NCI-H1694 (cell line): Measurements from ENCODE around the gene EWSR1.

Experiments
- DNase-seq: peaks from one replicate; lab custom pipeline; 2025; lab: John Stamatoyannopoulos, UW

Gene EWSR1

DNA sequence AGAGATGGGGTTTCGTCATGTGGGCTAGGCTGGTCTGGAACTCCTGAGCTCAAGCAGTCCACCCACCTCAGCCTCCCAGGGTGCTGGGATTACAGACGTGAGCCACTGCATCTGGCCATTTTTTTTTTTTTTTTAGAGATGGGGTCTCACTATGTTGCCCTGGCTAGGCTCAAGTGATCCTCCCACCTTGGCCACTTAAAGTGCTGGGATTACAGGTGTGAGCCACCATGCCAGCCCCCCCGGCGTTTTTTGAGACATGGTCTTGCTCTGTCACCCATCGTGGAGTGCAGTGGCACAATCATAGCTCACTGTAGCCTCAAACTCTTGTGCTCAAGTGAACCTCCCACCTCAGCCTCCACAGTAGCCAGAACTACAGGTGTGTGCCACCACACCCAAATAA is 16.8 kb upstream of the EWSR1 start:
- no peak for DNase-seq

DNA sequence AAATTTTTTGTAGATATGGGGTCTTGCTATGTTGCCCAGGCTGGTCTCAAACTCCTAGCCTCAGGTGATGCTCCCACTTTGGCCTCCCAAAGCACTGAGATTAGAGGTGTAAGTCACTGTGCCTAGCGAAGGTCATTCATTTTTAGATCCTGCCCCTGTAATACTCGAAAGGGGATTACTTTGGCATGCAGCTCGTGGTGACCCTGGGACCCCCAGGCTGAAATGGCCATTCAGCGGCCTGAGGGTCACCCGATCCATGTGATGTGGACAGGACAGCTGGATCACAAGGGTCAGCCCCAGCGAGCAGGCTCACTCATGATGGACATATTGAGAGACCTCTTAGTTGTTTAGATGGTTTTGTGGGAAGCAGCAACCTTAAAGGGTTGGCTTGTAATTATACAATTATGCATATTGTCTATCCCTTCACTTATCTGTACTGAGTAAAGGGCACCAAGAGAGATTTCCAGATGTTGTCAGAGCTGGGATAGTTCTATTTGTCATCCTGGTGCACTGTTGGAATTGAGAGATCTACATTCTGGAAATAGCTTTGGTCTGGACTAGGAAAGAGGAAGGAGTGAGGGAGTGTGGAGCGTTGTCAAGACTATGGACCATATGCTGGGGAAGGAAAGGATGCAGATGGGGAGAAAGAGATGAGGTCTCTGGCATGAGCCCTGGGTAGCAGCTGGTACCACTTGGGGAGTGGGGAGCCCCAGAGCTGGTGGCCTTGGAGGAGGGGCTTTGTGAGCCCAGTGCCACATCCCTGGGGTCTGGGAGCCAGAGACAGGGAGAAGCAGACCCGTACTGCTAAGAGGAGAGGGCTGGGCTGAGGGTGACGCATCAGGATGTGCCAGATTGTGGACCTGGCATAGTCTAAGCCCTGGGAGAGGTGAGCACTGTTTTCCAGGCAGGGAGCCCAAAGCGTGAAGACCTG is 15.8 kb upstream of the EWSR1 start:
- no peak for DNase-seq

GRCh38 chr22:29253561-29254285 is 14.3 kb upstream of the EWSR1 start:
- no peak for DNase-seq

DNA sequence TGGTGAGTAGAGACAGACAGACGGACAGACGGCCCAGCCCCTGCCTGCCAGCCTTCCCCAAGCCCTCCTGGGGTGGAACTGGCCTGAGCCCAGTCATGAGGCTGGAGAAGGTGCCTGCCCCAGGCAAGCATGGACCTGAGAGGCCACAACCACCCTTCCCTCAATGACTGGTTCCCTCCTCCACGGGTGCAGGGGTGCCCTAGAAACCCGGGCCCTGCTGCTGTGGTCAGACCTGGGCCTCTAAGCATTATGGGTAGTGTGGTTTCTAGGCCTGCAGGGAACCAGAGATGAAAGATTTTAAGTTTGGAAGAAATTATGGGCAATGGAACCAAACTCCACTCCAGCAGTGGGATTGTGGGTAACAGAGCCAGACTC is 13.8 kb upstream of the EWSR1 start:
- DNase-seq: no peak

- DNase-seq: no peak
Measured at GRCh38 chr22:29255064-29255621, 12.9 kb upstream of the EWSR1 start.

- no peak for DNase-seq
Measured at GRCh38 chr22:29256606-29257325, 11.3 kb upstream of the EWSR1 start.

DNA sequence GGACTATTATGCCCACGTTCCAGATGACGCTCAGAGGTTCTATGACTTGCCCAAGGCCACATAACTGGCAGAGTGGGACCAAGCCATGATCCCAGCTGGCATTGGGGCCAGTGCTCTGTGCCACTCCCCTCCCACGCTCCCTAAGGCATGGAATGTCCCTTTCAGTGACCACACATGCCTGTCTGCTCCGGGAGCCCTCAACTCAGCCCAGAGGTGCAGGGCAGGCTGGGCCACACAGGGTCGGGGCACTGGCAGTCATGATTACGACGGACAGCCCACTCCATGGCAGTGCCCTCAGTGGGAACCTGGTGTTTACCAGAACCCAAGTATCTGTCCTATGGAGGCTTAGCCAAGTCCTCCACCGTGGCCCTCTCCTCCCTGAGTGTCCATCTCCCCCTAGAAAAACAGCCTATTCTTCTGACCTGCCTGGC is 10.3 kb upstream of the EWSR1 start:
- DNase-seq: no peak

- DNase-seq: no peak
Measured at GRCh38 chr22:29258407-29259252, 9.4 kb upstream of the EWSR1 start.

- no peak for DNase-seq
Measured at GRCh38 chr22:29259253-29259899, 8.7 kb upstream of the EWSR1 start.

DNA sequence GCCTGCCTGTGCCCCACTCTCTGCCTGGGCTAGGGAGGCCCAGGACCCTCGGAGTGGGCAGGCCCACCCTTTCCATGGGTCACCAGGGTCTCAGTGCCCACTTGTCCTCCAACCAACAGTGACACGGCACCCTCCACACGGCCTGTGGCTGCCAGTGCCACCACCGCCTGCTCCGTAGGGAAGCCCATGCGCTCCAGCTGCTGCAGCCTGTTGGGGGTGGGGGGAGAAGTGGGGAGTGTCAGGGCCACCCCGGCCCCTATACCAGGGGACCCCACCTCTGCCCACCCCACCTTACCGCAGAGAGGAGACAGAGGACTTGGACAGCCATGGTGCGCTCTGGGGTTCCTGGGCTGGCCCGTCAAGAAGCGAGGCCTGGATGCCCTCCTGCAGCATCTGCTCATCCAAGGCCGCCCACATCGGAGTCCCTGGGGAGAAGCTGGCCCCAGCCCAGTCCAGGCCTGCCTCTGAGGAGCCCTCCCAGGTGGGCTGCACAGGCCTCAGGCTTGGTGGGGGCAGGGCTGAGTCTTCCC is 8.0 kb upstream of the EWSR1 start:
- no peak for DNase-seq

GRCh38 chr22:29260601-29261315 is 7.3 kb upstream of the EWSR1 start:
- no peak for DNase-seq

DNA sequence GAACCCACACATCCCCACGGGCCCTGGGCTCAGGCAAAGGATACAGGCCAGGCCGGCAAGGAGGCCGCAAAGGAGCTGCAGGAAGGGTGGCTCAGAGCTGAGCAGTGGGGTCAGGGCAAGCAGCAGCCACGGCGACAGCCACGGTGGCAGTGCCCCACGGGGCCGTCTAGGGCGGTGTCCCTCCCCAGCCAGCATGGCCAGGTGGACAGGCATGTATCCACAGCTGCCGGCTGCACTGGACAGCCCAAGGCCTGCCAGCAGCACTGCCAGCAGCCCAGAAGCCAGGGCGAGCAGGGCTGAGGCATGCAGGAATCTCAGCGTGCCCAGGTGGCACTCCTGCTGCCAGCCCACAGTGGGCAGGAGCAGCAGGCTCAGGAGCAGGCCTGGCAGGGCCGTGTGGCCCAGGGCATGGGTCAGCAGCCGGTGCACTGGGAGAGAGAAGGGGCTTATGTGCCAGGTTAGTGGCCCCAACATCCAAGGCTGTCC is 4.2 kb upstream of the EWSR1 start:
- no peak for DNase-seq

DNA sequence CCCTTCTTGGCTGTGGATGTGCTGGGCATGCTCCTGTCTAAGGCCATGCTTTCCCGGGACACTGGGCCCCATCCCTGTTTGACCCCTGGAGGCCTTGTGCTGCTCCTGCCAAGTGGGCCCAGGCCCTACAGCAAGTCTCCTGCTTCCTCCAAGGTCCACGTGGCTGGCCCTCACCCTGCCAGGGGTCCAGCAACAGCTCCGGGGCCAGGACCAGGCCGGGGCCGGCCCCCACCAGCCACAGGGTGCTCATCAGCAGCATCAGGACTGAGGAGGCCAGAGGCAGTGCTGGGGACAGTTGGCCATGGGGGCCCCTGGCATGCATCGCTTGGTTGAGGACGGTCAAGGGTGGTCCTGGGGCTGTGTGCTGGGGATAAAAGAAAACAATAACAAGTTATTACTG is 2.8 kb upstream of the EWSR1 start:
- no peak for DNase-seq

DNA sequence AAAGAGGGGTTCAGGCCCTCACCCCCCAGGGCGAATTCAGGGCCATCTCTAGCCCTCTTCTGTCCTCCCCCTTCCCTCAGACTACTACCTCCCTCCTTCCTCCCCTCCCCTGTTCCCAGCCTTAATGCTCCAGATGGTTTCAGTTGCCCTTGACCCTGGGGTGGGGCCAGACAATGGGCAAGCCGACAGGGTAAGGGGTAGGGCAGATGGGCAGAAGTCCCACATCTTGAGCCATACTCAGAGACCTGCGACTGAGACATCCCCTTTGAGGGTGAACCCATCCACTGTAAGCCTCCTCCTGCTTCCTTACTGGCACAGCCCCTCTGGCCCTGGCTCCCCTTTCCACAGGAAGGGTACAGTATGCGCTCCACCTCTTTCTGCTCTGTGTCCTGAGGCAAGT is 2.1 kb upstream of the EWSR1 start:
- DNase-seq: no peak

DNA sequence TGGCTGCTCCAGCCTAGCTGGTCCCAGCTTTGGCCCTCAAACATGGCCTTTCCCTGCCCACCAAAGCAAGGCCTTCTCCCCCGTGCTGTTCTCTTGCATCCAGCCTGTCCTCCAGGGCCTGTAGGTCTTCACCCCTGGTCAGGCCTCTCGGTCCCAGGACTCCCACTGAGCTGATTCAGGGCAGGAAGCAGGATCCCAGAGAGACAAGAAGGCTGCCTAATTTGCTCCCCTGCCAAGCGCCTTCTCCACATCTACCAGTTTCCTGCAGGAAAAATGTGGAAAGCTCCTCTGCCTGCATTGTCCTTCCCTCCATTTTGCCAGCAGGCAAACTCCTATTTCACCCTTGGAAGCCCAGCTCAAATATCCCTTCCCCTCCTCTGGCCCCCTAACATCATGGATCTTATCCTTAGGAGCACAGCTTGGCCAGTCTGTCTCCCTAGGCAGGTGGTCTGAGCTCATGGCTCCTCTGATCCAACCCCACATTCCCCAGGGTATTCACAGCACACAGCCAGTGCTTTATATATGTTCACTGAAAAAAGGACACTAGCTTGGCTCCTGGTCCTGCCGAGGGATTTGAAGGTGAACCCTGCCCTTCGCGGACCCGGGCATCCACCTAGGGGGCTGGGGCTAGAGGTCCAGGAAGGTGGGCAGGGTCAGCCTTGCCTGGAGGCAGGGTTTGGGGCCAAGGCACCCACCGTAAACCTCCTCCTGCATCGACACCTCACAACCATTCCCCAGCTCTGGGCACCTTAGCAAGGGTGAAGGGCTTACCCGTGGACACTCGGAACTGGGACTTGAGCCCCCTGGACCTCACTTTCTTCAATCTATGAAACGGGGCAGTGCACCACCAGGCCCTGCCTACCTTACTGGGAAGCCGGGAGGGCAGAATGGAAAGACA is 1.3 kb upstream of the EWSR1 start:
- no peak for DNase-seq

GRCh38 chr22:29267462-29267857 is 608 bp upstream of the EWSR1 start:
- DNase-seq: no peak

GRCh38 chr22:29268511-29269229 is 602 bp downstream of the EWSR1 start:
- DNase-seq: no peak

- no peak for DNase-seq
Measured at GRCh38 chr22:29269230-29269604, 1.1 kb downstream of the EWSR1 start.
